Vagina (tissue), 2 donors: ENCODE data around the gene ITK. TPM values are rescaled to one million over a fixed set of nuclear protein-coding genes. Genes with fewer than 3 reads are reported as not detected.

ENCODE experiments used
- DNase-seq, 2 donors: peaks; one replicate each; pipeline ENCODE4 v3.0.0-alpha.2; 2017; ENCODE audit errors: extremely low spot score in 2 of 2
- H3K27ac ChIP-seq: fragments of 200-600 bp; sonication (generic); one replicate; pipeline ENCODE4 v1.5.1; 2019
- H3K27me3 ChIP-seq: fragments of 200-600 bp; sonication (generic); one replicate; pipeline ENCODE4 v1.5.1; 2019
- H3K36me3 ChIP-seq, 2 donors: fragments of 200-600 bp; sonication (generic); one replicate each; pipeline ENCODE4 v1.5.1; 2017 to 2019
- H3K4me1 ChIP-seq: fragments of 200-600 bp; sonication (generic); one replicate; pipeline ENCODE4 v1.5.1; 2019
- H3K4me3 ChIP-seq, 2 donors: fragments of 200-600 bp; sonication (generic); 1 replicate in 1 of 2; 2 replicates in 1 of 2; pipeline ENCODE4 v1.5.1; 2016 to 2019
- H3K9me3 ChIP-seq: fragments of 200-600 bp; sonication (generic); one replicate; pipeline ENCODE4 v1.5.1; 2019
- POLR2A ChIP-seq, 2 donors: fragments of 450-650 bp; IDR thresholded peaks; one replicate each; pipeline ENCODE4 v1.6.1; 2017; ENCODE audit warnings: antibody characterized with exemption in 2 of 2, mild to moderate bottlenecking in 2 of 2, moderate library complexity in 2 of 2
- POLR2AphosphoS5 ChIP-seq, 2 donors: sonication (generic); formaldehyde crosslinking; IDR thresholded peaks; one replicate each; pipeline ENCODE4 v1.9.0; 2017; ENCODE audit warnings: antibody characterized with exemption in 2 of 2, mild to moderate bottlenecking in 2 of 2, low read depth in 1 of 2; ENCODE audit not compliant: insufficient read depth in 1 of 2
- intact Hi-C: fragments of 100-400 bp; cut with DNase I; formaldehyde crosslinking; loops from one replicate; pipeline ENCODE4 v1.15.1; 2023
- total RNA-seq: library from RNA; depleted of rRNA; stranded (reverse); fragments of >200 nt; gene quantifications from one replicate; pipeline ENCODE4 v1.2.3, GENCODE V29; 2016
- TF ChIP-seq, protein P1 (sequence below), 3 experiments: fragments of 450-650 bp in 2 of 3; fragments of 200-600 bp in 1 of 3; sonication (generic) in 1 of 3; IDR thresholded peaks; one replicate each; pipeline ENCODE4 v1.5.1; 2017 to 2019; ENCODE audit warnings: antibody characterized with exemption in 3 of 3, mild to moderate bottlenecking in 2 of 3, moderate library complexity in 2 of 3

Gene ITK
- 15.7 TPM for total RNA-seq

DNA sequence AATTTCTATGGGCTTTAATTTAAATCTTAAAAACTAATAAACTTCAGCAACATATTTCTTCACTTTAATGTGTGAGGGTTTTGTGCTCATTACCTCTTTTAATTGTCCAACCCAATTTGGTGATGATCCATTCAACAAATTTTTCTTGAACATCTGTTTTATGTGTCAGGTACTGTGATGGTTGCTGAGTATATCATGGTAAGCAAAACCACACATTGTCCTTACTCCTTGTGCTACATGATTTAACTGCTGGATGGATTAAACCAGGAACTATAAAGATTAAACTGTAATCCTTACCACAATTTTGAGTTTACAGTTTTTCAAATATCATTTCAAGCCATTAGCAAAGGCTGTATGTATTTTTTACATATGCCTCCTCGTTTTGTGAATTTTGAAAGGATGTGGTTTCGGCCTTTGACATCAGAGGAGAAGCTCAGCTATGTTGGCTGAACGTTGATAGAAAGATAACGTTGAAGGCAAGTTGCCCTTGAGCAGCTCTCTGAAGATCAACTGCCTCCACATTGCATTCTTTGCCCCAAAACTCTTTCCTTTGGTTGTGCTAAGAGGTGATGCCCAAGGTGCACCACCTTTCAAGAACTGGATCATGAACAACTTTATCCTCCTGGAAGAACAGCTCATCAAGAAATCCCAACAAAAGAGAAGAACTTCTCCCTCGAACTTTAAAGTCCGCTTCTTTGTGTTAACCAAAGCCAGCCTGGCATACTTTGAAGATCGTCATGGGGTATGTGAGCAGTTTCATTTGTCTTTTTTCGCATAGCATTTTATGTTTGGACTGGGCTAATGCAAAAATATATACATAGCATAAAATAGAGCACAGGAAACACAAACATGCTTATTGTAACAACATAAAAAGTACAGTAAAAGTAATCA, at the start of gene ITK:
TSS of gene ITK (plus strand) at position 467 of the 891 bp plus-strand sequence. CDS start at position 605, 138 bp downstream.
- intact Hi-C loops: no loop called here
- no peaks in the 10 kb centered on the region for H3K4me1 ChIP-seq
- H3K4me3 ChIP-seq: peak within 1 kb of the TSS in 1 of 2 donors; percentile 21
- peak in 1 of 2 donors; percentile 17 for TF ChIP-seq POLR2A (IDR thresholded peaks at IDR 0.05)
- TF ChIP-seq, protein P1, sequence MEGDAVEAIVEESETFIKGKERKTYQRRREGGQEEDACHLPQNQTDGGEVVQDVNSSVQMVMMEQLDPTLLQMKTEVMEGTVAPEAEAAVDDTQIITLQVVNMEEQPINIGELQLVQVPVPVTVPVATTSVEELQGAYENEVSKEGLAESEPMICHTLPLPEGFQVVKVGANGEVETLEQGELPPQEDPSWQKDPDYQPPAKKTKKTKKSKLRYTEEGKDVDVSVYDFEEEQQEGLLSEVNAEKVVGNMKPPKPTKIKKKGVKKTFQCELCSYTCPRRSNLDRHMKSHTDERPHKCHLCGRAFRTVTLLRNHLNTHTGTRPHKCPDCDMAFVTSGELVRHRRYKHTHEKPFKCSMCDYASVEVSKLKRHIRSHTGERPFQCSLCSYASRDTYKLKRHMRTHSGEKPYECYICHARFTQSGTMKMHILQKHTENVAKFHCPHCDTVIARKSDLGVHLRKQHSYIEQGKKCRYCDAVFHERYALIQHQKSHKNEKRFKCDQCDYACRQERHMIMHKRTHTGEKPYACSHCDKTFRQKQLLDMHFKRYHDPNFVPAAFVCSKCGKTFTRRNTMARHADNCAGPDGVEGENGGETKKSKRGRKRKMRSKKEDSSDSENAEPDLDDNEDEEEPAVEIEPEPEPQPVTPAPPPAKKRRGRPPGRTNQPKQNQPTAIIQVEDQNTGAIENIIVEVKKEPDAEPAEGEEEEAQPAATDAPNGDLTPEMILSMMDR (IDR thresholded peaks at IDR 0.05): no peak
- H3K9me3 ChIP-seq: no peaks in the 10 kb centered on the region
- H3K36me3 ChIP-seq: no peaks in the 10 kb centered on the region
- H3K27me3 ChIP-seq: no peaks in the 10 kb centered on the region
- DNase-seq: no peak
- no peak within 1 kb of the TSS for H3K27ac ChIP-seq

DNA sequence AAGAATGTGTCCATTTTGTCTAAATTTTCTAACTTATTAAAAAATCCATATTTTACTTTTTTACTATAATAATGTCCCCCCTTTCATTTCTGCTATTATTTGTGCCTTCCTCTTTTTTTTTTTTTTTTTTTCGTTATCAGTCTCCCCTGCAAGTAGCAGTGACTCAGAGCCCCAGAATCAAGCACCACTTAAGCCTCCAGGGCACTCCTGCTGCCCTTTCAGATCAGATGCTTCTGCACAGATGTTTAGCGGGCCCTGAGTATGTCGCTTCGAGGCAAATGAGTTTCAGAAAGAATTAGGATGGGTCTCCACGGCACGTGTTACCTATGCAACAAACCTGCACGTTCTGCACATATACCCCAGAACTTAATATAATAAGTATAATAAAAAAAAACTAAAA, 49.7 kb upstream of the ITK start:
- Histone ChIP-seq H3K36me3 (no peaks in the 10 kb centered on the region), H3K27me3 (no peaks in the 10 kb centered on the region), H3K27ac (no peak overlapping the region), H3K4me1 (no peaks in the 10 kb centered on the region), H3K9me3 (no peaks in the 10 kb centered on the region), H3K4me3 (no peak overlapping the region)
- no peak for DNase-seq
- intact Hi-C loops: no loop called here
- no peak for TF ChIP-seq POLR2AphosphoS5 (IDR thresholded peaks at IDR 0.05; ENCODE audit: insufficient read depth in 1 of 2, low read depth in 1 of 2)
- TF ChIP-seq, protein P1 (IDR thresholded peaks at IDR 0.05): no peak
- TF ChIP-seq POLR2A (IDR thresholded peaks at IDR 0.05): no peak

DNA sequence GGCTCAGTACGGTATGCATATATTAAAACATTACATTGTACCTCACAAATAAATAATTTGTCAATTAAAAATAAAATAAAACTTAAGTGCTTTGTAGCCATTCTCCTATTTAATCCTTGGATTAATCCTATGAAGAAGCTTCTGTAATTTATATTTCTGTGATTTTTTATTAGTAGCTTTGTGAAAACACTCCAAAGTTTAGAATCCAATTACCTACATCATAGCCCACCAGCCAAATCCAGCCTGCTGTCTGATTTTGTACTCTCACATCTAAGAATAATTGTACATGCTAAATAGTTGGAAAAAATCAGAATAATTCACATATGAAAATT, 48.4 kb upstream of the ITK start:
- Histone ChIP-seq H3K4me1 (no peaks in the 10 kb centered on the region), H3K27me3 (no peaks in the 10 kb centered on the region), H3K4me3 (no peak overlapping the region)

DNA sequence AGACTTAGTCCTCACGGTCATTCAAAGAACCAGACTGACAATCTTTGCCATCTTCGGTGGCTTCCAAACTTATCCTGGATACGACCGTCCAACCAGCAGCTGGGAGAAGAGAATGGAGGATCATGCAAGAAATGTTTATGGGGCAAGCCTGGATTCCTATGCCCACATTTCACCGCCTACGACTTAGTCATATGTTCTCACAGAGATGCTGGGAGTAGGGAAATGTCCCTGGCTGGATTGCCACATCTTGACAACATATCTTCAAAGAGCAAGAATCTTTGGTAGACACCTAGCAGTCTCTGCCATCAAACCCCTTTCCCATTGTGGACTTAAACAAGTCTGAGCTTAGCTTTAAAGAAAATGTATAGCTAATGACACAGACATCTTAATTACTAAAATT, 42.9 kb upstream of the ITK start:
- H3K36me3 ChIP-seq: peaks cover 0 to 13% of the 10 kb centered on the region in 2 donors
- DNase-seq: no peak
- TF ChIP-seq POLR2A (IDR thresholded peaks at IDR 0.05) (no peak), POLR2AphosphoS5 (IDR thresholded peaks at IDR 0.05; ENCODE audit: insufficient read depth in 1 of 2, low read depth in 1 of 2) (no peak)
- TF ChIP-seq, protein P1 (IDR thresholded peaks at IDR 0.05): no peak
- peaks cover 11% of the 10 kb centered on the region for H3K4me1 ChIP-seq
- no peaks in the 10 kb centered on the region for H3K27me3 ChIP-seq
- no peak overlapping the region for H3K4me3 ChIP-seq
- no peak overlapping the region for H3K27ac ChIP-seq
- H3K9me3 ChIP-seq: no peaks in the 10 kb centered on the region
- intact Hi-C loops: no loop called here

More for the DNA sequence above, 48.4 kb upstream of the ITK start:
- DNase-seq: no peak
- TF ChIP-seq POLR2A (IDR thresholded peaks at IDR 0.05) (no peak), POLR2AphosphoS5 (IDR thresholded peaks at IDR 0.05; ENCODE audit: insufficient read depth in 1 of 2, low read depth in 1 of 2) (no peak)
- TF ChIP-seq, protein P1 (IDR thresholded peaks at IDR 0.05): no peak
- Histone ChIP-seq H3K27ac (no peak overlapping the region), H3K9me3 (no peaks in the 10 kb centered on the region), H3K36me3 (no peaks in the 10 kb centered on the region)
- intact Hi-C loops: no loop called here
